ENCODE results near the gene FAM200B.

The FAM200B gene

GRCh38 chr4:15668566-15669435 lies 12.8 kb upstream of the FAM200B start:
- no peak for DNase-seq

- no peak for DNase-seq
These were observed 11.1 kb upstream of the FAM200B start for GRCh38 chr4:15670576-15670975.

DNA sequence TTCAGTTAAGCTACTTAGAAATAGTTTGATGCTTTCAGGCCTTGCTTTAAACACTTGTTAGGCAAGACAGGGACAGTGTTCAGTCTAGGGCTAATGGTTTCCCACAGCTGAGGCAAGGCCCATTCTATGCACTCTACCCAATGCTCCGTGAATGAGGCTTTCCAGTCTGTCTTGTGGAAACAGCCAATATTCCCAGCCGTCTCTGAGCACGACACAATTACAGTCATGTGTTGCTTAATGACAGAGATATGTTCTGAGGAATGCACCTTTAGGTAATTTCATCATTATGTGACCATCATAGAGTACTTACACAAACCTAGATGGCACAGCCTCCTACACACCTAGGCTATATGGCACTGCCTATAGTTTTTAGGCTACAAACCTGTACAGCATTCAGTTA lies 9.5 kb upstream of the FAM200B start:
- no peak for DNase-seq

- no peak for DNase-seq
These were observed 8.3 kb upstream of the FAM200B start for GRCh38 chr4:15673337-15673736.

- DNase-seq: no peak
These were observed 7.6 kb upstream of the FAM200B start for GRCh38 chr4:15674046-15674445.

- DNase-seq: no peak
These were observed 6.7 kb upstream of the FAM200B start for GRCh38 chr4:15674926-15675325.

DNA sequence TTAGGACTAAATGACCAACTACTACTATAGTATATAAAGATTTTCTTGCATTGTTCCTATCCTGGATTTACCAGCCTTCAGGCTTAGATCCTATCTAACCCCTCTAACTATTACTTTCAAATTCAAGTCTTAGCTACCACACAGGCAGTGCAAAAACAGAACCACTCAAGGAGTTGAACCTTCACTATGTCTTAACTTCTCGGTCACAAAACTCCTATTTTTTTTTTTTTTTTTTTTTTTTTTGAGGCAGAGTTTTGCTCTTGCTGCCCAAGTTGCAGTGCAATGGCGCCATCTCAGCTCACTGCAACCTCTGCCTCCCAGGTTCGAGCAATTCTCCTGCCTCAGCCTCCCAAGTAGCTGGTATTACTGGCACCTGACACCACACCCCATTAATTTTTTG lies 6.3 kb upstream of the FAM200B start:
- DNase-seq: no peak

GRCh38 chr4:15676039-15676438 lies 5.6 kb upstream of the FAM200B start:
- no peak for DNase-seq

DNA sequence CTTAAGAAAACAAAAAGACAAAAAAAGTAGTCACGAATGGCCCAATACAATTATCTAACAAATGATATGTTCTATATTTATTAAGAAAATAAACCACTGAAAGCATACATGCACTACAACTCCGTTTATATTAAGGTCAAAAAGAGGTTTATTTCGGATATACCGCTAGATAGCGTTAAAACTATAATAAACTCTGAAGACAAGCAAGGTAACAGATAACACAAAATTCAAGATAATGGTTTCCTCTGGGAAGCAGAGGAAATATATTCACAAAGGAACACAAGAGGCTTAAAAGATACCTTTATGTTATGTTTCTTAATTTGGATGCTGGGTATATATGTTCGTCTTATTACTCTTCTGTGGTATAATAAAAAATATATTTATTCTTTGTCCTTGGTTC lies 4.7 kb upstream of the FAM200B start:
- DNase-seq: no peak

DNA sequence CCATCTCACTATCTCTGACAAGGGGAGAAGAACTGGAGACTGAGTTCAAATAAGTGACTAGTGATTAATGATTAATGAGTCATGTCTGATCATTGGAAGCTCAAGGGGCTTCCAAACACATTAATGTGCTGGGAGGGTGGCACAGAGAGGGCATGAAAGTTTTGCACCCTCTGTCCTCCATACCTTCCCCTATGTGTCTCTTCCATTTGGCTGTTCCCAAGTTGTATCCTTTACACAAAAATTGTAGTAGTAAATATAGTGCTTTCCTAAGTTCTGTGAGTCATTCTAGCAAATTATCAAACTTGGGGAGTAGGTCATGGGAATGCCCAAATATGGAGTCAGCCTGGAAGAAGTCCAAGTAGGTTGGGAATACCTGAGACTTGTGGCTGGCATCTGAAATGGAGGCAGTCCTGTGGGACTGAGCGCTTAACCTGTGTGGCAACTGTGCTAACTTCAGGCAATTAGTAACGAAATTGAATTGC lies 4.1 kb upstream of the FAM200B start:
- DNase-seq: no peak

- no peak for DNase-seq
These were observed 608 bp upstream of the FAM200B start for GRCh38 chr4:15681067-15681371.

DNA sequence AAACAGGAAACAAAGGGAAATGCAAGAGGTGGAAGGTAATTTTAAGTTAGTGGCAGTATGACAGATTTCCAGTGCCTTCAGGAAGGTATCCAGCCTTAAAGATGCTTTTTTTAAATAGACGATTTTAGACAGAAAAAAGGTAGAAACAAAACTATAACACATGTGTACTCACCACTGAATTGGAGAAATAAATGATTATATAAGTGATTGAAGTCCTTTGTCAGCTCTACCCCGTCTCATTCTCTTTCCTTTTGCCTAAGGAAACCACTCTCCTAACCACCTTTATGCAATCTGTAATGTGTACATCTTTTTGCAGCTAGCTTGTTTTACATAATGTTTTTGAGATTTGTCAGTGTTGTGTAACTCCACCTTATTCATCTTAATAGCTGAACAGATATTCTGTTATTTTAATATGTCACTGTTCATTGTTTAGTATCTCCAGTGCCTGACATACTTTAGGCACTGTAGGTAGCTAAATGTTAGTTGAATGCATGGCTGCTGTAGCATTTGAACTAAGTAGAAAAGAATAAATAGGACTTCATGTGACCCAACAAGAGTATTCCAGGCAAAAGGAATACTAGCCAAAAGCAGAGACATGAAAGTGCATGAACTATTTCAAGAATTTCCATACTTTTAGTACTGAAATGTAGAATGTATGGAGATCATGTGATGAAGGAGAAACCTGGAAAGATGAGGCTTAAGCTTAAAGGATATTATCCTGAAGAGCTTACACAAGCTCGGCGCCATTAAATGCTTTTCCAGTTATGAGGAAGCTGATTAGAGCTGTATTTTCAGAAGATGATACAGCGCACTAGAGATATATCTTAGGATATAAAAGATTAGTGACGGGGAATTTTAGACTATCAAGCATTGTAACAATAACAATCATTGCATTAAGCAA lies 865 bp downstream of the FAM200B start:
- DNase-seq: no peak

DNA sequence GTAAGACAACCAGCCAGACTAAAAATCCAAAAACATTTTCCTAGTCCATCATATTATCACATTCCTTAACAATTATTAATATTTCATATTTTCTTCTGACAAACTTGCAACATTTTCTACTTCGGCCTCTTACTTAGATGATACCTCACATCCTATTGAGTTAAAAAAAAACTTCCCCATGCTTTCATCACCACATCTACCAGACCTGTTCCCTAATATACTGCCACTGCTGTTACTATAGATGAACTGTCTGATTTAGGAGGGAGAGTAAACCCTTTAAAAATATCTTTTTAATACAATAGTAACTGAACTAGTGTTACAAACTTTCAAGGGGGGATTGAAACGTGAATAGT lies 1.5 kb downstream of the FAM200B start:
- DNase-seq: no peak

GRCh38 chr4:15684498-15684897 lies 2.9 kb downstream of the FAM200B start:
- DNase-seq: no peak

DNA sequence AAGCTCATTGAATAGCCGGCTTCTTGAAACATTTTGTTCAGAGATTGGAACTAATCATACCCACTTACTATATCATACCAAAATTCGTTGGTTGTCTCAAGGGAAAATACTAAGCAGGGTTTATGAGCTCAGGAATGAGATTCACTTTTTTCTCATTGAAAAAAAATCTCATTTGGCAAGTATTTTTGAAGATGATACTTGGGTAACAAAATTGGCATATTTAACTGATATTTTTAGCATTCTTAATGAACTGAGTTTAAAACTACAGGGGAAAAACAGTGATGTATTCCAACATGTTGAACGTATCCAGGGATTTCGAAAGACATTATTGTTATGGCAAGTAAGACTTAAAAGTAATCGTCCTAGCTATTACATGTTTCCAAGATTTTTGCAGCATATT lies 6.4 kb downstream of the FAM200B start:
- no peak for DNase-seq

DNA sequence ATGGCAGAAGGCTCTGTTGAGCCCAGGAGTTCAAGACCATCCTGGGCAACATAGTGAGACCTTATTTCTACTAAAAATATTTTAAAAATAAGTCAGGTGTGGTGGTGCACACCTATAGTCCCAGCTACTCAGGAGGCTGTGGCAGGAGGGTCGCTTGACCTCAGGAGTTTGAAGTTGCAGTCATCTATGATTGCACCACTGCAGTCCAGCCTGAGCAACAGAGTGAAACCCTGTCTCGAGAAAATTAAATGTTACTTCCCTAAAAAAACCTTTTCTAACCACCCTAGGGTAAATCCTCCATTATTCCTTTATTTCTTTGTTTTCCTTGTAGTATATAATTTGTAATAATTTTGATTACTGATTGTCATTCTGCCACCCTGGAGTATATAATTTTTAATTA lies 7.9 kb downstream of the FAM200B start:
- no peak for DNase-seq

DNA sequence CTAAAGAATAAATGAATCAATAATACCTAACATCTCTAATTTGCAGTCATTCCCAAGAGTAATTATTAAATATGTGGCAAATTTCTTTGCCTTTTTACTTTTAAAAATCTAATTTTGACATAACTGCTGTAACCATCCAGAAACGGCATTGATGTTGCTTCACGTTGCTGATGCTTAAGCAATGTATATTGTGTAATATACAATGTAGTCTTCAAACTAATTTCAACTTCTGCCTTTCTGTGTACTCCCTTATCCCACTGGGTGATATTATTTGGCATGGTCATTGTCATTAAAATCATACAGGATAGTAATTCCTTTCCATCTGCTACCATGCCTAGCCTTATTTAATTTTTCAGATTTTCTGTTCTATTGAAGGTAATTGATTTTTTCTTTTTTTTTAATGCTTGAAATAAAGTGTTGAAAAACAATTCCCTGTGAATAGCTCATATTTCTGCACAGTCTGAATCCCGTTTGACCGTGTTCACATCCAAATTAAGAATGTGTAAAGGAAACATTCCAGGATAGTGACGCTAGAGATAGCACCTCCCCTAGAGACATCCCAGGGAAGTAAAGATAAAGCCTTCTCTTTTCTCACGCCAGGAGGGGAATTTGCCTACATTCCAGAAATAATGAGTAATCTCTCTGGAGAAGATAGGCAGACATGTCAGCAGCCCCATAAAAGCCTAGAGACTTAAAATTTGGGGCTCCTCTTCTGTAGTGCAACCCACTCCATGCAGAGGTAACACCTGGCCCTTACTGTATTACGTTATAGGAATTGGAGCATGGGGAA lies 8.6 kb downstream of the FAM200B start:
- no peak for DNase-seq

DNA sequence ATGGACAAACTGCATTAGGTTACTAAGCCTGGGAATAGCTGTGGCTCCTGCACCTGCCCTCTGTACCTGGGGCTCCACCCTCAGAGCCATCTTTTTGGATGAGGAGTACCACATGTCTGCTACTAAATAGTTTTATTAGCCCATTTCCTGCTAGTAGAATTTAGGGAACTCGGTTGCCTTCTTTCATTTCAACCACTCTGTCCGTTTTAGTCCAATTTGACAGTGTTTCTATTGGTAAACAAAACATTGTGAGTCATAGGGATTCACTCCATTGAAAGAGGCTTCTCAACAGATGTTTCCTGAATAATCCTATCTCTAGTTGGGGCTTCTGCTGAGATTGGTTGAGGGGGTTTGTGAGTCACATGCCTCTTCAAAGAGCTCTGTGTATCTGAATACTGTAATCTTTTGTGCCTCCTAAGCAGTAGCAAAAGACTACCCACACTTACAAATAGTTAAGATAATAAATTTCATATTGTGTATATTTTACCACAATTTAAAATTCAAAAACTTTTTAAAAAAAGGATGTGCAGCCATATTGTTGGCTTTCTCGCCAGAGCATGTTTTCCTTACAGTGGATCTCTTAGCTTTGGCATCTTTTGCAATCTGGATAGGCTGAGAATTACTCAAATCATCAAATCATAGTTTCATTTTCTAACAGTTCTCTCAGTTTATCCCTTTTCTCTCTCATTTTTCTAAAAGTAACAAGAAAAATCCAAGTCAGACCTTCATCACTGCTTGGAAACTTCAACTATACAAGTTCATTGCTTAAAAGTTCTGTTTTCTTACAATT lies 9.9 kb downstream of the FAM200B start:
- no peak for DNase-seq

- DNase-seq: no peak
These were observed 11.0 kb downstream of the FAM200B start for GRCh38 chr4:15692602-15693001.

DNA sequence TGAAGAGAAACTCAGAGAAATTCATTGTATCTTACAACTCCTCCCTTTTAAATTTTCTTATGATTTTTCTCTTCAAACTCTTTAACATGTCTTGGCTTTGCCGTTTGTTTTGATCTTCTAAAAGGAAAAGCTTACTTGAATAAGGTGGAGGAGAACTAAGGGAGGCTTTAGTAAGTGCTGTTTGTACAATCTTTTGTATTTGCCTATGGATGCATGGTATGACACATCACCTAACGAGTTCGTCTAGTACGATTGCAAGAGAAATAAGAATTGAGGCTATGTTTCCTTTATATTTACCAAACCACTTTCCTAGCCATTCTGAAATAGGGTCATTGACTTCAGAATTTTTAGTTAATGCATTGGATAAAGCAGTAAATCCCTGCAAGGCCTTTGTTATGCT lies 12.8 kb downstream of the FAM200B start:
- DNase-seq: no peak

GRCh38 chr4:15695240-15695699 lies 13.6 kb downstream of the FAM200B start:
- no peak for DNase-seq

GRCh38 chr4:15695729-15696128 lies 14.1 kb downstream of the FAM200B start:
- no peak for DNase-seq

All from activated gamma-delta T cell treated with Interleukin-2 at 50 U/mL for 16 hours (primary cell).